Measurements from ENCODE around the gene CREB3L2. TPM values are rescaled to one million over a fixed set of nuclear protein-coding genes. Genes with fewer than 3 reads are reported as not detected.

The CREB3L2 gene
- total and polyA plus RNA-seq, 2 donors (not counting 1 experiment from before 2014, with no cell fraction given) = 13.8 to 25.1 TPM

DNA sequence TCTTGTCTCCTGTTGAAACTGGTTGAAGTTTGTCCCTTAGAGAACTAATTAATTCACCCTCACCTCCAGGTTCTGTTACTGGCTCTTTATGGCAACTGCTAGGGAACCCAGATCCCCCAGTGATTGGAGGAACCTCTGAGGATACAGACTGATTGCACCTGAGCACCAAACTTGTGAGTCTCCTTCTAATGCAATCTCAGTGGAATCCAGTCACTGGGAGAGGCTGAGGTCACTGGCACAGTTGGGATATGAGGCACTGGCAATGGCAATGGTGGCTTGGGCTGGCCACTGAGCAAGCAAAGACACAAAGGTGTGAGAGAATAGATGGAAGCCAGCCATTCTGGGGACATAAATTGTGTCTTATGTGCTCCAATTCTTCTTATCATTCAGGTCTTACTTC lies 149.8 kb downstream of the CREB3L2 start:
- Histone ChIP-seq H2AFZ (ENCODE audit: insufficient read depth, low read depth, low read length, poor library complexity, severe bottlenecking) (no peak overlapping the region), H4K20me1 (ENCODE audit: control insufficient read depth, insufficient read depth, low read length, poor library complexity, severe bottlenecking) (no peaks in the 10 kb centered on the region), H3K4me3 (ENCODE audit: control extremely low read depth in 1 of 5, extremely low read depth in 1 of 5, insufficient read depth in 1 of 5, low read depth in 2 of 5, low read length in 4 of 5) (no peak overlapping the region), H3K4me1 (ENCODE audit: control insufficient read depth in 2 of 2, insufficient read depth in 2 of 2, low read length in 2 of 2) (peaks cover 3 to 4% of the 10 kb centered on the region in 2 donors), H3K36me3 (replicated peaks in 1 of 2; ENCODE audit: control extremely low read depth in 1 of 2, control insufficient read depth in 1 of 2, extremely low read depth in 1 of 2, insufficient read depth in 2 of 2, low read length in 1 of 2) (no peaks in the 10 kb centered on the region), H3K79me2 (ENCODE audit: control insufficient read depth, insufficient read depth, low read length) (no peaks in the 10 kb centered on the region), H3K9me3 (ENCODE audit: control extremely low read depth in 1 of 3, control insufficient read depth in 2 of 3, insufficient read depth in 1 of 3, low read length in 2 of 3) (no peaks in the 10 kb centered on the region), H3K27ac (ENCODE audit: low read length in 2 of 2) (no peak overlapping the region), H3K9ac (ENCODE audit: low read length) (no peak overlapping the region), H3K27me3 (replicated peaks in 1 of 4; ENCODE audit: control extremely low read depth in 1 of 4, control insufficient read depth in 3 of 4, insufficient read depth in 4 of 4, low read length in 3 of 4) (peaks cover 0 to 20% (median 9%) of the 10 kb centered on the region in 4 experiments), H3K4me2 (replicated peaks; ENCODE audit: low read depth, low read length, poor library complexity, severe bottlenecking) (no peak overlapping the region)
- Mint-ChIP-seq H3K4me3 (no peak overlapping the region), H3K27me3 (peaks cover 35% of the 10 kb centered on the region), H3K9me3 (ENCODE audit: insufficient read depth) (no peaks in the 10 kb centered on the region), H3K4me1 (peaks cover 4% of the 10 kb centered on the region), H3K27ac (no peak overlapping the region)
- DNase-seq (no peak), ATAC-seq (ENCODE audit: low read depth) (no peak)
- ChIA-PET POLR2A (no interaction called here), CTCF (no interaction called here)
- intact Hi-C loops (cut with micrococcal nuclease) = no loop called here
- no peak for TF ChIP-seq EZH2 (IDR thresholded peaks at IDR 0.05; ENCODE audit: borderline replicate concordance, insufficient read depth, low read depth, low read length, poor library complexity, severe bottlenecking)
- TF ChIP-seq, protein P1, sequence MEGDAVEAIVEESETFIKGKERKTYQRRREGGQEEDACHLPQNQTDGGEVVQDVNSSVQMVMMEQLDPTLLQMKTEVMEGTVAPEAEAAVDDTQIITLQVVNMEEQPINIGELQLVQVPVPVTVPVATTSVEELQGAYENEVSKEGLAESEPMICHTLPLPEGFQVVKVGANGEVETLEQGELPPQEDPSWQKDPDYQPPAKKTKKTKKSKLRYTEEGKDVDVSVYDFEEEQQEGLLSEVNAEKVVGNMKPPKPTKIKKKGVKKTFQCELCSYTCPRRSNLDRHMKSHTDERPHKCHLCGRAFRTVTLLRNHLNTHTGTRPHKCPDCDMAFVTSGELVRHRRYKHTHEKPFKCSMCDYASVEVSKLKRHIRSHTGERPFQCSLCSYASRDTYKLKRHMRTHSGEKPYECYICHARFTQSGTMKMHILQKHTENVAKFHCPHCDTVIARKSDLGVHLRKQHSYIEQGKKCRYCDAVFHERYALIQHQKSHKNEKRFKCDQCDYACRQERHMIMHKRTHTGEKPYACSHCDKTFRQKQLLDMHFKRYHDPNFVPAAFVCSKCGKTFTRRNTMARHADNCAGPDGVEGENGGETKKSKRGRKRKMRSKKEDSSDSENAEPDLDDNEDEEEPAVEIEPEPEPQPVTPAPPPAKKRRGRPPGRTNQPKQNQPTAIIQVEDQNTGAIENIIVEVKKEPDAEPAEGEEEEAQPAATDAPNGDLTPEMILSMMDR (IDR thresholded peaks at IDR 0.05) = no peak

DNA sequence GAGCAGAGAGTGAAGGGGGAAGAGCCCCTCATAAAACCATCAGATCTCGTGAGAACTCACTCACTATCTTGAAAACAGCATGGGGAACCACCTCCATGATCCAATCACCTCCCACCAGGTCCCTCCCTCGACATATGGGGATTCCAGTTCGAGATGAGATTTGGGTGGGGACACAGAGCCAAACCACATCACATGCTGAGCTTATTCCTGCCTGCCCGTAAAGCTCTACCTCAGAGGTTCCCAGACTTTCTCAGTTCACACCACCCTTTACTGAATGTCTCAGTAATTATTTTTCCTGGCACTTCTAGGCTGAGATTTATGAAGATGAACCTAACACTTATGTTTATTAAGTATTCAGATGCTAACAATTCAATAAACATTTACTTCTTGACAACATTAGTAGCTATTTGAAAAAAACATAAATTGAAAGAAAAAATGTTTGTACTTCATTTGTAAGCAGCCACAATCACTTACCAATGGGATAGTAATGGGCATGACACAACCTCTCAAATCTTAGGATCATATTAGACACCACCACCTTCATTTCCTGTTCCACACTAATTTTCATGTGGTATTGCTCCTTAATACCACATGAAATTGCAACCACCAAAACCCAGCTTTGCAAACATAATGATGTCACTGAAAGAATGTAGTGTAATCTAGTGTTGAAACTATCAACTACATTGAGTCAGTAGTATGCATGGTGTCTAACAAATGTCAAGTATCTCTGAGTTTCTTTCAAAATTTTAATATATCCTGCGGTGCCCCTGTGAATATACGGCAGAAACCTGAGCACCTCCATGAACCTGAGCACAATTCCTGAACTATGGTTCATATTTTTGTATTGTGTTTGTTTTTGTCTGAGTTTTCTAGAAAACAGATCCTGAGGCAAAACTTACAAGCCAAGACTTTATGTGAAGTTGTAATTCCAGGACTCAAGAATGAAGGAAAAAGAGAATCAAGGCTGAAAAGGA lies 150.6 kb downstream of the CREB3L2 start:
- ChIA-PET POLR2A (no interaction called here), CTCF (no interaction called here)
- no peak overlapping the region for H3K9ac ChIP-seq (ENCODE audit: low read length)
- H3K27ac Mint-ChIP-seq = no peak overlapping the region
- H3K9me3 Mint-ChIP-seq (ENCODE audit: insufficient read depth) = no peaks in the 10 kb centered on the region
- no peak for ATAC-seq (ENCODE audit: low read depth)
- no peaks in the 10 kb centered on the region for H3K79me2 ChIP-seq (ENCODE audit: control insufficient read depth, insufficient read depth, low read length)
- DNase-seq = no peak
- no peak overlapping the region for H2AFZ ChIP-seq (ENCODE audit: insufficient read depth, low read depth, low read length, poor library complexity, severe bottlenecking)
- H3K4me1 Mint-ChIP-seq = peaks cover 4% of the 10 kb centered on the region
- no peak overlapping the region for H3K4me3 ChIP-seq (ENCODE audit: control extremely low read depth in 1 of 5, extremely low read depth in 1 of 5, insufficient read depth in 1 of 5, low read depth in 2 of 5, low read length in 4 of 5)
- no CpG with 5 or more reads among the region's 6 CpGs for WGBS (ENCODE audit: insufficient coverage)
- H3K4me1 ChIP-seq (ENCODE audit: control insufficient read depth in 2 of 2, insufficient read depth in 2 of 2, low read length in 2 of 2) = peaks cover 7 to 9% of the 10 kb centered on the region in 2 donors
- no peak overlapping the region for H3K27ac ChIP-seq (ENCODE audit: low read length in 2 of 2)
- no peak overlapping the region for H3K4me2 ChIP-seq (replicated peaks; ENCODE audit: low read depth, low read length, poor library complexity, severe bottlenecking)
- H3K27me3 ChIP-seq (replicated peaks in 1 of 4; ENCODE audit: control extremely low read depth in 1 of 4, control insufficient read depth in 3 of 4, insufficient read depth in 4 of 4, low read length in 3 of 4) = peaks cover 0 to 24% (median 11%) of the 10 kb centered on the region in 4 experiments
- intact Hi-C loops (cut with micrococcal nuclease) = no loop called here
- H3K36me3 ChIP-seq (replicated peaks in 1 of 2; ENCODE audit: control extremely low read depth in 1 of 2, control insufficient read depth in 1 of 2, extremely low read depth in 1 of 2, insufficient read depth in 2 of 2, low read length in 1 of 2) = no peaks in the 10 kb centered on the region
- peaks cover 38% of the 10 kb centered on the region for H3K27me3 Mint-ChIP-seq
- H4K20me1 ChIP-seq (ENCODE audit: control insufficient read depth, insufficient read depth, low read length, poor library complexity, severe bottlenecking) = no peaks in the 10 kb centered on the region
- H3K9me3 ChIP-seq (ENCODE audit: control extremely low read depth in 1 of 3, control insufficient read depth in 2 of 3, insufficient read depth in 1 of 3, low read length in 2 of 3) = no peaks in the 10 kb centered on the region
- no peak for TF ChIP-seq EZH2 (IDR thresholded peaks at IDR 0.05; ENCODE audit: borderline replicate concordance, insufficient read depth, low read depth, low read length, poor library complexity, severe bottlenecking)
- TF ChIP-seq, protein P1 (IDR thresholded peaks at IDR 0.05) = no peak
- H3K4me3 Mint-ChIP-seq = no peak overlapping the region

All from B cell (primary cell).